ENCODE measurements around the gene NEIL3.

The NEIL3 gene

GRCh38 chr4:177411996-177412395 is 102.3 kb downstream of the NEIL3 start:
- DNase-seq (ENCODE audit: low read depth in 2 of 2) = no peak
